ENCODE data around the gene TTC33.

GRCh38 chr5:40601198-40601868 lies 154.4 kb downstream of the TTC33 start:
- TF ChIP-seq REST (IDR thresholded peaks at IDR 0.05; ENCODE audit: low read depth) (no peak), FOXM1 (IDR thresholded peaks at IDR 0.05; ENCODE audit: borderline replicate concordance, low read depth) (no peak), EP300 (IDR thresholded peaks at IDR 0.05; ENCODE audit: borderline replicate concordance) (no peak), NFIC (IDR thresholded peaks at IDR 0.05) (no peak)
